Upper lobe of right lung (tissue), 1 donor: ENCODE measurements around the gene CMTM8. TPM values are rescaled to one million over a fixed set of nuclear protein-coding genes. Genes with fewer than 3 reads are reported as not detected.
A peak's percentile ranks its signal among the peaks of the same experiment; 100 is the strongest.

Experiments used
- ATAC-seq: fragments of 200-7000 bp; cut with Tn5 transposase; one replicate; pipeline ENCODE4 v1.9.1; 2020; ENCODE audit warnings: mild to moderate bottlenecking, moderate library complexity
- DNase-seq: peaks from one replicate; pipeline ENCODE4 v3.0.0-alpha.2; 2020
- H3K27ac ChIP-seq: fragments of 200-600 bp; one replicate; pipeline ENCODE4 v1.8.0; 2022
- H3K27me3 ChIP-seq: fragments of 200-600 bp; one replicate; pipeline ENCODE4 v1.8.0; 2022; ENCODE audit warnings: mild to moderate bottlenecking
- H3K36me3 ChIP-seq: fragments of 200-600 bp; one replicate; pipeline ENCODE4 v1.8.0; 2022
- H3K4me1 ChIP-seq: fragments of 200-600 bp; one replicate; pipeline ENCODE4 v1.8.0; 2022
- H3K4me3 ChIP-seq: fragments of 200-600 bp; one replicate; pipeline ENCODE4 v1.8.0; 2022; ENCODE audit warnings: mild to moderate bottlenecking
- H3K9me3 ChIP-seq: fragments of 200-600 bp; one replicate; pipeline ENCODE4 v1.8.0; 2022
- CTCF ChIP-seq: fragments of 200-600 bp; IDR thresholded peaks from one replicate; pipeline ENCODE4 v1.8.0; 2022; ENCODE audit warnings: antibody characterized with exemption
- intact Hi-C: fragments of 100-400 bp; cut with DNase I; formaldehyde crosslinking; loops from one replicate; pipeline ENCODE4 v1.11.0; 2022
- total RNA-seq: library from RNA; stranded (reverse); fragmentation: NEBNext Ultra II Directional; extraction: Animal tissue kit (Norgen Biotek cat#: 25700); gene quantifications from one replicate; pipeline ENCODE4 v1.2.1, GENCODE V29; 2021
- donor health status: DM: no; HTN: yes; CAD: no; lungs with severe emphysema.

CMTM8 gene
- total RNA-seq, 1 donor from 2014 or later: 24.9 TPM

GRCh38 chr3:32371461-32372212 lies 133.2 kb downstream of the CMTM8 start:
- H3K27me3 ChIP-seq: no peaks in the 10 kb centered on the region
- DNase-seq (no peak), ATAC-seq (no peak)
- no peaks in the 10 kb centered on the region for H3K9me3 ChIP-seq
- H3K36me3 ChIP-seq: no peaks in the 10 kb centered on the region
- no peak for TF ChIP-seq CTCF
- no peak overlapping the region for H3K4me3 ChIP-seq
- H3K4me1 ChIP-seq: no peaks in the 10 kb centered on the region
- H3K27ac ChIP-seq: no peak overlapping the region
- intact Hi-C loops: no loop called here

- no peak for TF ChIP-seq CTCF
- H3K4me3 ChIP-seq: no peak overlapping the region
- DNase-seq (no peak), ATAC-seq (no peak)
- no peaks in the 10 kb centered on the region for H3K4me1 ChIP-seq
- H3K9me3 ChIP-seq: no peaks in the 10 kb centered on the region
- intact Hi-C loops: no loop called here
- H3K27ac ChIP-seq: no peak overlapping the region
- H3K27me3 ChIP-seq: no peaks in the 10 kb centered on the region
- no peaks in the 10 kb centered on the region for H3K36me3 ChIP-seq
Observed at GRCh38 chr3:32372213-32372490, 133.7 kb downstream of the CMTM8 start.

- H3K4me3 ChIP-seq: no peak overlapping the region
- ATAC-seq (no peak), DNase-seq (no peak)
- no peaks in the 10 kb centered on the region for H3K9me3 ChIP-seq
- H3K4me1 ChIP-seq: no peaks in the 10 kb centered on the region
- intact Hi-C loops: no loop called here
- H3K36me3 ChIP-seq: no peaks in the 10 kb centered on the region
- H3K27me3 ChIP-seq: no peaks in the 10 kb centered on the region
- no peak for TF ChIP-seq CTCF
- H3K27ac ChIP-seq: no peak overlapping the region
Observed at GRCh38 chr3:32373276-32373675, 134.8 kb downstream of the CMTM8 start.

- intact Hi-C loops: no loop called here
- no peak for TF ChIP-seq CTCF
Observed at GRCh38 chr3:32373844-32374243, 135.4 kb downstream of the CMTM8 start.

GRCh38 chr3:32374788-32375595 lies 136.5 kb downstream of the CMTM8 start:
- H3K27ac ChIP-seq: no peak overlapping the region
- intact Hi-C loops: no loop called here
- H3K4me1 ChIP-seq: no peaks in the 10 kb centered on the region
- H3K4me3 ChIP-seq: no peak overlapping the region
- ATAC-seq (peak; percentile 88), DNase-seq (no peak)
- peak; percentile 73 for TF ChIP-seq CTCF
- H3K9me3 ChIP-seq: no peaks in the 10 kb centered on the region
- H3K27me3 ChIP-seq: no peaks in the 10 kb centered on the region
- no peaks in the 10 kb centered on the region for H3K36me3 ChIP-seq

More at GRCh38 chr3:32373844-32374243, 135.4 kb downstream of the CMTM8 start:
- no peak overlapping the region for H3K27ac ChIP-seq
- no peaks in the 10 kb centered on the region for H3K9me3 ChIP-seq
- no peak overlapping the region for H3K4me3 ChIP-seq
- H3K27me3 ChIP-seq: no peaks in the 10 kb centered on the region
- H3K36me3 ChIP-seq: no peaks in the 10 kb centered on the region
- H3K4me1 ChIP-seq: no peaks in the 10 kb centered on the region
- DNase-seq: no peak
- ATAC-seq: no peak
